ENCODE results near the gene SLC50A1. TPM values are rescaled to one million over a fixed set of nuclear protein-coding genes. Genes with fewer than 3 reads are reported as not detected.

SLC50A1 gene
- total RNA-seq, 1 donor from 2014 or later, result 37.7 TPM

DNA sequence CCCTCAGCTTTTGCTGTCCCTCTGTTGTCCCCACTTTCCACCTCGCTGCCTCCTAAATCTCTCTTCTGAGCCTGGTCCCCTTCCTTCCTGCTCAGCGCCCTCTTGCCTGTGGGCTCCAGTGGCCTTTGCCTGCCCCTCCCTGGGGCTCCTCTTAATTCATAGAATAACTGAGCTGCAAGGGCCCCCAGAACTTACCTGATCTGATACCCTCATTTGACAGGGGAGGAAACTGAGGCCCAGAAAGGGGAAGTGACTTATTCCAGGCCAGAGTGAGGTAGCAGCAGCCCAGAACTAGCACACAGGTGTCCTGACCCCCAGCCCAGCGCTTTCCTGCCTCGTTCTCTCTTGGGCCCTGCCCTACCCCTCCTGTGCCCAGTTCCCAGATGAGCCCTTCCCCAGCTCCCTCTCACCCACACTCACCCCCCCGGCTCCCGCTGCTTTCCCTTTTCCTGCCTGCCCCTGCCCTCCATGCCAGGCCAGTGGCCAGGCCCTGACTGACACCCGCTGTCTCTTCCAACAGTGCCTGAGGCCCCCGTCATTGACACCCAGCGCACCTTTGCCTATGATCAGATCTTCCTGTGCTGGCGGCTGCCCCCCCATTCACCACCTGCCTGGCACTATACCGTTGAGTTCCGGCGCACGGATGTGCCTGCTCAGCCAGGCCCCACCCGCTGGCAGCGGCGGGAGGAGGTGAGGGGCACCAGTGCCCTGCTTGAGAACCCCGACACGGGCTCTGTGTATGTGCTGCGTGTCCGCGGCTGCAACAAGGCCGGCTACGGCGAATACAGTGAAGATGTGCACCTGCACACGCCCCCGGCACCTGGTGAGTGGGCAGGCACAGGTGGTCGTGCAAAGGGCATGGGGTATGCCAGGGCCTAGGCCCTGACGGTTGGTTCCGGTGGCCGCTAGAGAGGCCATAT, 43.7 kb downstream of the SLC50A1 start:
- TF ChIP-seq, protein P1, sequence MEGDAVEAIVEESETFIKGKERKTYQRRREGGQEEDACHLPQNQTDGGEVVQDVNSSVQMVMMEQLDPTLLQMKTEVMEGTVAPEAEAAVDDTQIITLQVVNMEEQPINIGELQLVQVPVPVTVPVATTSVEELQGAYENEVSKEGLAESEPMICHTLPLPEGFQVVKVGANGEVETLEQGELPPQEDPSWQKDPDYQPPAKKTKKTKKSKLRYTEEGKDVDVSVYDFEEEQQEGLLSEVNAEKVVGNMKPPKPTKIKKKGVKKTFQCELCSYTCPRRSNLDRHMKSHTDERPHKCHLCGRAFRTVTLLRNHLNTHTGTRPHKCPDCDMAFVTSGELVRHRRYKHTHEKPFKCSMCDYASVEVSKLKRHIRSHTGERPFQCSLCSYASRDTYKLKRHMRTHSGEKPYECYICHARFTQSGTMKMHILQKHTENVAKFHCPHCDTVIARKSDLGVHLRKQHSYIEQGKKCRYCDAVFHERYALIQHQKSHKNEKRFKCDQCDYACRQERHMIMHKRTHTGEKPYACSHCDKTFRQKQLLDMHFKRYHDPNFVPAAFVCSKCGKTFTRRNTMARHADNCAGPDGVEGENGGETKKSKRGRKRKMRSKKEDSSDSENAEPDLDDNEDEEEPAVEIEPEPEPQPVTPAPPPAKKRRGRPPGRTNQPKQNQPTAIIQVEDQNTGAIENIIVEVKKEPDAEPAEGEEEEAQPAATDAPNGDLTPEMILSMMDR (conservative IDR thresholded peaks at IDR 0.05; ENCODE audit: low read depth, low read length), result no peak
- no peak for DNase-seq (ENCODE audit: low read depth)
- no peak overlapping the region for H3K4me3 ChIP-seq (ENCODE audit: low read depth, low read length)

DNA sequence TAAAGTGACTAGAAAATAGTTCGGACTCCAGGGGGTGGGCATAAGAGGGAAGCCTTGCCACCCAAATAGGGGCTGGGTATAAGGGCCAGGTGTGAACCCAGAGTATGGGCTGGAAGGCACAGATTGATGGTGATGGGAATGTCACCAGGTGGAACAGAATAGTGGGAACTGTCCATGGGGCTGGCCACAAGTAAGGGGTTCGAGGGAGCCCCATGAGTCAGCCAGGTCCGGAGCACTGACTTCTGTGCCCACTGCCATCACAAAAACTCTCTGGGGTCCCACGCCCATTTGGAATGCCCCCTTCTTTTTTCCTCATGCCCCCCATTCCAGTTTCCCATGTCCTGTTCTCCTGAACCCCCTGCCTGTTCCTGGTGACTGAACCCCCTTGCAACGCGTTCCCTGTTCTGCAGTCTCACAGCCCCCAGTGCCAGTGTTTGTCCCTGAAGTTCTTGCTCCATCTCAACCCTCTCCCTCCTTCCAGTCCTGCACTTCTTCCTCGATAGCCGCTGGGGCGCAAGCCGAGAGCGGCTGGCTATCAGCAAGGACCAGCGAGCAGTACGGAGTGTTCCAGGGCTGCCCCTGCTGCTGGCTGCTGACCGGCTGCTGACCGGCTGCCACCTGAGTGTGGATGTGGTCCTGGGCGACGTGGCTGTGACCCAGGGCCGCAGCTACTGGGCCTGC, 45.9 kb downstream of the SLC50A1 start:
- TF ChIP-seq, protein P1 (conservative IDR thresholded peaks at IDR 0.05; ENCODE audit: low read depth, low read length), result no peak
- H3K4me3 ChIP-seq (ENCODE audit: low read depth, low read length), result no peak overlapping the region
- DNase-seq (ENCODE audit: low read depth), result no peak

DNA sequence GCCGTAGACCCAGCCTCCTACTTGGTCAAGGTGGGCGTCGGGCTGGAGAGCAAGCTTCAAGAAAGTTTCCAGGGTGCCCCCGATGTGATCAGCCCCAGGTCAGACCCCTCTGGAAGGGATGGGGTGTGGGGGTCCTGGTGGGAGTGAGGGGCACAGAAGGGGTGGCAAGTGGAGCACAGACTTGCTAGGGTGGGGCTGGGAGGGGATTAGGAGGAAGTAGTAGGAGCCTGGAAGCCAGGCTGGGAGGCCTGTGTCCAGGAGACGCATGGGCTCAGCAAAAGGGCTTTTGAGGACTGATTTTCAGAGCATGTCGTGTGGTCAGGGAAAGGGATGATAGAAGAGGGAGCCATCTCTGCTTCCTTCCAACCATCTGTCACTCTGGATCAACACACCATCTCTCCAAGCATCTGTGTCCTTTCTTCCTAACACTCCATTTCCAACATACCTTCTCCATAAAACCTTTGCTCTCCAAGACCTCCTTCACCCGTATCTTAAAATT, 46.4 kb downstream of the SLC50A1 start:
- no peak overlapping the region for H3K4me3 ChIP-seq (ENCODE audit: low read depth, low read length)
- no peak for DNase-seq (ENCODE audit: low read depth)
- TF ChIP-seq, protein P1 (conservative IDR thresholded peaks at IDR 0.05; ENCODE audit: low read depth, low read length), result no peak

DNA sequence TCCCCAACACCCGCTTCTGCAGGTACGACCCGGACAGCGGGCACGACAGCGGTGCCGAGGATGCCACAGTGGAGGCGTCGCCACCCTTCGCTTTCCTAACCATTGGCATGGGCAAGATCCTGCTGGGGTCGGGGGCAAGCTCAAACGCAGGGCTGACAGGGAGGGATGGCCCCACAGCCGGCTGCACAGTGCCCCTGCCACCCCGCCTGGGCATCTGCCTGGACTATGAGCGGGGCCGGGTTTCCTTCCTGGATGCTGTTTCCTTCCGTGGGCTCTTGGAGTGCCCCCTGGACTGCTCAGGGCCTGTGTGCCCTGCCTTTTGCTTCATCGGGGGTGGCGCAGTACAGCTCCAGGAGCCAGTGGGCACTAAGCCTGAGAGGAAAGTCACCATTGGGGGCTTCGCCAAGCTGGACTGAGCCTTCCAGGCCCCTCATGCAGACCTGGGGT, 48.1 kb downstream of the SLC50A1 start:
- TF ChIP-seq, protein P1 (conservative IDR thresholded peaks at IDR 0.05; ENCODE audit: low read depth, low read length), result no peak
- no peak for DNase-seq (ENCODE audit: low read depth)
- no peak overlapping the region for H3K4me3 ChIP-seq (ENCODE audit: low read depth, low read length)

DNA sequence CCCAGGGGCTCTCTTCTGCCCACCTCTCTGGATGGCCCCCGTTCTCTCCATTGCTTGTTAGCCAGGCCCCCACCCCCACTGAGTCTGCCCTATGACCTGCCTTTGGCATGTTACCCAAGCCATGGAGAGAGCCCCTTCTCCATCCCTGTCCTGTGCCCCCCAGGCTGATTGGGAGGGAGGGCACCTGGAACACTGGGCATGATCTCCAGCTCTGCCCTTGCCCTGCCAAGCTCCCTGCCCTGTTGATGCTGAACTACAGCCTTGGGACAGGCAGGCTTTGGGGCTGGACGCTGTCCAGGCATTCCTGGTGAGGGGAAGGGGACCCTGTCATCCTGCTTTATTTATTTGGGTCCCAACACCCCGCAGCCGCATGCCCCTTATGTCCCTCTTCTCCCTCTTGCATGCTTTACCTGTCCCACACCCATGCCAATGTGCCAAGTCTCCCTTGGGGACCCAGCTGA, 48.7 kb downstream of the SLC50A1 start:
- H3K4me3 ChIP-seq (ENCODE audit: low read depth, low read length), result no peak overlapping the region
- TF ChIP-seq, protein P1 (conservative IDR thresholded peaks at IDR 0.05; ENCODE audit: low read depth, low read length), result no peak
- DNase-seq (ENCODE audit: low read depth), result no peak

DNA sequence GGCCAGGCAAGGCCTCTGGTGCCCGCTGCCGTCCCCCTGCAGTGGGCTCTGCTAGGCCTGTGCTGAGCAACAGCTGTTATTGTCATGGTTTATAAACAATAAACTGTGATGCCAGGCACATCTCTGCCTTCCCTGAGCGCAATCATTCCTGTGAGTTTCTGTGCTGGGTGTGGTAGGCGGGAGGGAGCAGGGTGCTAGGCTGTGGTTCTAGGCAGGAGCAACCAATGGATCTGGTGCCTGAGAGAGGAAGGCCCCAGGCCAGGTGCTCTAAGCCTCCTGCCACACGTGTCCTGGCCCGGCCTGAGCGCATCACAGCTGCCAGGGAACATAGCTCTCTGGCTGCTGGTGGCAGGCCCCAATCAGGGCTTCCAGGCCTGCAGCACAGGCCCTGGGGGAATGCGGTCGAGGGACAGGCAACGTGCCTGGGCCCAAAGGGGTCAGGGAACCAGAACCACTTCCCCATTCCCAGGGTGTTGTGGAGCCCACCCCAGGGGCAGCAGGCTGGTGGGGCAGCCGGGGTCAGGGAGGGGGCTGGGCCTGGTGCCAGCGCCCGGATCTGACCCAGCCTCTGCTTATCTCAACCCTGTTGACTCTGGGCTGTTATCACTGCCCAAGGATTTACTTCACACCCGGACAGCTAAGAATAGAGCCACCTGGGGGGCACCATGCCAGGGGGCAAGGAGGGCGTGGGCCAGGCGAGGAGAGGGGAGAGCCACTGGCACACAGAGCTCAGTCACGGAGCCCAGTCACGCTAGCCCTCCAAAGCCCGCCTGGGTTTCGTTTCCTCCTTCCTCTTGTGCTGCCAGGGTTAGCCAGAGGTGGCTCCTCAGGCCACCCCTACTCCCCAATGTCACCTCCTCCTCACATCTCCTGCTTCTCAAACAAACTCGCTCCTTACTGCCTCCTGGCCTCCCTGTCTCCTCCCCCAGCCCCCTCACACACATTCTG, 49.5 kb downstream of the SLC50A1 start:
- TF ChIP-seq, protein P1 (conservative IDR thresholded peaks at IDR 0.05; ENCODE audit: low read depth, low read length), result no peak
- no peak for DNase-seq (ENCODE audit: low read depth)

More for the DNA sequence above, 49.5 kb downstream of the SLC50A1 start:
- H3K4me3 ChIP-seq (ENCODE audit: low read depth, low read length), result no peak overlapping the region
